CD4-positive, alpha-beta memory T cell (primary cell): Measurements from ENCODE around the gene LRRC4B. TPM values are rescaled to one million over a fixed set of nuclear protein-coding genes. Genes with fewer than 3 reads are reported as not detected.
A peak's percentile ranks its signal among the peaks of the same experiment; 100 is the strongest.
"Not testable (repeated sequence)": the region's sequence is repeated elsewhere in the genome, so short reads cannot be mapped to it uniquely, and the experiment has no call there.

ENCODE experiments used
- CTCF ChIA-PET: fragments of 350-600 bp; sonication (Branson Sonifier 250); formaldehyde crosslinking; loops from one replicate; lab custom pipeline; 2021; ENCODE audit warnings: inconsistent platforms; ENCODE audit not compliant: partially characterized antibody; lab: Charles Lee
- POLR2A ChIA-PET: fragments of 350-600 bp; sonication (Branson Sonifier 250); formaldehyde crosslinking; loops from one replicate; lab custom pipeline; 2021; ENCODE audit not compliant: partially characterized antibody; lab: Charles Lee
- DNase-seq, 5 donors: peaks; one replicate each; pipeline versions ENCODE4 v3.0.0 to v3.0.0-alpha.2; 2020 to 2022; ENCODE audit warnings: mixed read lengths in 1 of 5
- H3K27ac ChIP-seq: one replicate; pipeline ENCODE4 v1.7.0; 2013; ENCODE audit warnings: low read depth, low read length
- H3K27me3 ChIP-seq: 2 replicates; pipeline ENCODE4 v1.7.0; 2013; ENCODE audit warnings: mild to moderate bottlenecking, low read length, moderate library complexity; ENCODE audit not compliant: insufficient read depth
- H3K36me3 ChIP-seq: 2 replicates; pipeline ENCODE4 v1.7.0; 2013; ENCODE audit warnings: mild to moderate bottlenecking, low read length, moderate library complexity; ENCODE audit not compliant: insufficient read depth
- H3K4me1 ChIP-seq: 2 replicates; pipeline ENCODE4 v1.7.0; 2013; ENCODE audit warnings: mild to moderate bottlenecking, low read length, moderate library complexity; ENCODE audit not compliant: insufficient read depth
- H3K4me3 ChIP-seq, 2 donors: one replicate each; pipeline ENCODE4 v1.7.0; 2013; ENCODE audit warnings: low read length in 2 of 2, mild to moderate bottlenecking in 1 of 2
- H3K9me3 ChIP-seq, 2 donors: one replicate each; pipeline ENCODE4 v1.7.0; 2013; ENCODE audit warnings: low read length in 2 of 2, control low read depth in 1 of 2; ENCODE audit not compliant: control insufficient read depth in 1 of 2
- H3K27ac Mint-ChIP-seq, 7 donors: one replicate each; pipeline ENCODE4 v1.8.0; 2020 to 2021; ENCODE audit warnings: mixed read lengths in 7 of 7, mild to moderate bottlenecking in 6 of 7, inconsistent platforms in 3 of 7, moderate library complexity in 3 of 7
- H3K27me3 Mint-ChIP-seq, 2 donors: one replicate each; pipeline ENCODE4 v1.8.0; 2020 to 2021; ENCODE audit warnings: mixed read lengths in 2 of 2
- H3K36me3 Mint-ChIP-seq, 2 donors: one replicate each; pipeline ENCODE4 v1.8.0; 2020 to 2021; ENCODE audit warnings: mixed read lengths in 2 of 2, inconsistent platforms in 1 of 2, mild to moderate bottlenecking in 1 of 2
- H3K4me1 Mint-ChIP-seq, 4 donors: one replicate each; pipeline ENCODE4 v1.8.0; 2020 to 2021; ENCODE audit warnings: mixed read lengths in 4 of 4, mild to moderate bottlenecking in 1 of 4
- H3K4me3 Mint-ChIP-seq, 8 donors: one replicate each; pipeline ENCODE4 v1.8.0; 2020 to 2021; ENCODE audit warnings: mixed read lengths in 8 of 8, mild to moderate bottlenecking in 7 of 8, moderate library complexity in 6 of 8, inconsistent platforms in 3 of 8
- H3K9me3 Mint-ChIP-seq, 8 donors: one replicate each; pipeline ENCODE4 v1.8.0; 2020 to 2021; ENCODE audit warnings: mixed read lengths in 8 of 8, mild to moderate bottlenecking in 5 of 8, inconsistent platforms in 3 of 8, moderate library complexity in 1 of 8
- intact Hi-C: fragments of 100-400 bp; cut with micrococcal nuclease; formaldehyde crosslinking; loops from one replicate; pipeline ENCODE4 v1.15.1; 2023
- polyA plus RNA-seq, 2 donors: library from polyadenylated mRNA; unstranded; fragments of 300-500 nt; fragmentation: Illumina TruSeq; gene quantifications; one replicate each; pipeline ENCODE4 v1.2.3, GENCODE V29; 2021
- total RNA-seq, 2 experiments: library from RNA; stranded (reverse); gene quantifications; one replicate each; pipeline ENCODE4 v1.2.3, GENCODE V29; 2021

LRRC4B gene
- total and polyA plus RNA-seq, 4 experiments from 2014 or later = 0.08 TPM; not detected in 3

GRCh38 chr19:50535672-50536187, 32.5 kb downstream of the LRRC4B start:
- no peaks in the 10 kb centered on the region for H3K4me1 Mint-ChIP-seq
- Histone ChIP-seq H3K9me3 (no peaks in the 10 kb centered on the region), H3K36me3 (no peaks in the 10 kb centered on the region), H3K4me3 (no peak overlapping the region), H3K27ac (no peak overlapping the region), H3K27me3 (peaks cover 5% of the 10 kb centered on the region), H3K4me1 (no peaks in the 10 kb centered on the region)
- intact Hi-C loops = no loop called here
- no peaks in the 10 kb centered on the region for H3K36me3 Mint-ChIP-seq
- no peak for DNase-seq
- H3K27ac Mint-ChIP-seq = no peak overlapping the region
- peaks cover 15 to 26% of the 10 kb centered on the region in 2 donors for H3K27me3 Mint-ChIP-seq
- CTCF ChIA-PET = no interaction called here
- peaks cover 0 to 17% (median 14%) of the 10 kb centered on the region in 8 donors for H3K9me3 Mint-ChIP-seq
- no peak overlapping the region for H3K4me3 Mint-ChIP-seq
- POLR2A ChIA-PET = no interaction called here

- intact Hi-C loops = no loop called here
- DNase-seq = no peak
- H3K4me3 Mint-ChIP-seq = no peak overlapping the region
- CTCF ChIA-PET = interaction anchor here (1.0 kb wide), 1 partner anchor 10 kb away, joined by 3 read pairs; no protein-coding TSS in a partner anchor
- no peaks in the 10 kb centered on the region for H3K36me3 ChIP-seq
- no peaks in the 10 kb centered on the region for H3K36me3 Mint-ChIP-seq
- H3K27me3 ChIP-seq = peaks cover 5% of the 10 kb centered on the region
- H3K4me1 ChIP-seq = no peaks in the 10 kb centered on the region
- no peaks in the 10 kb centered on the region for H3K4me1 Mint-ChIP-seq
- H3K4me3 ChIP-seq = no peak overlapping the region
- POLR2A ChIA-PET = no interaction called here
- H3K9me3 ChIP-seq = no peaks in the 10 kb centered on the region
- no peak overlapping the region for H3K27ac ChIP-seq
- H3K9me3 Mint-ChIP-seq = peaks cover 0 to 17% (median 14%) of the 10 kb centered on the region in 8 donors
- no peak overlapping the region for H3K27ac Mint-ChIP-seq
- H3K27me3 Mint-ChIP-seq = peaks cover 19 to 29% of the 10 kb centered on the region in 2 donors
Measured at GRCh38 chr19:50534478-50534877, 33.8 kb downstream of the LRRC4B start.

- ChIA-PET POLR2A (no interaction called here), CTCF (no interaction called here)
- H3K36me3 Mint-ChIP-seq = no peaks in the 10 kb centered on the region
- DNase-seq = no peak
- H3K27ac ChIP-seq = no peak overlapping the region
- H3K4me1 Mint-ChIP-seq = no peaks in the 10 kb centered on the region
- peaks cover 5% of the 10 kb centered on the region for H3K27me3 ChIP-seq
- no peak overlapping the region for H3K4me3 Mint-ChIP-seq
- H3K27me3 Mint-ChIP-seq = peaks cover 19 to 28% of the 10 kb centered on the region in 2 donors
- no peaks in the 10 kb centered on the region for H3K4me1 ChIP-seq
- H3K9me3 Mint-ChIP-seq = peaks cover 0 to 17% (median 14%) of the 10 kb centered on the region in 8 donors
- intact Hi-C loops = no loop called here
- no peak overlapping the region for H3K4me3 ChIP-seq
- H3K36me3 ChIP-seq = no peaks in the 10 kb centered on the region
- no peaks in the 10 kb centered on the region for H3K9me3 ChIP-seq
- no peak overlapping the region for H3K27ac Mint-ChIP-seq
Measured at GRCh38 chr19:50532952-50533351, 35.3 kb downstream of the LRRC4B start.

- no peak overlapping the region for H3K4me3 ChIP-seq
- POLR2A ChIA-PET = no interaction called here
- Mint-ChIP-seq H3K4me1 (no peaks in the 10 kb centered on the region), H3K27me3 (peaks cover 14 to 23% of the 10 kb centered on the region in 2 donors), H3K9me3 (peaks cover 0 to 17% (median 14%) of the 10 kb centered on the region in 8 donors), H3K36me3 (no peaks in the 10 kb centered on the region), H3K27ac (peak overlapping the region in 1 of 7 donors; percentile 18), H3K4me3 (no peak overlapping the region)
- intact Hi-C loops = no loop called here
- no peak overlapping the region for H3K27ac ChIP-seq
- CTCF ChIA-PET = no interaction called here
- H3K9me3 ChIP-seq = no peaks in the 10 kb centered on the region
- no peaks in the 10 kb centered on the region for H3K36me3 ChIP-seq
- no peaks in the 10 kb centered on the region for H3K4me1 ChIP-seq
- DNase-seq = no peak
- H3K27me3 ChIP-seq = peaks cover 5% of the 10 kb centered on the region
Measured at GRCh38 chr19:50531171-50531612, 37.0 kb downstream of the LRRC4B start.

- POLR2A ChIA-PET, intact Hi-C loops, H3K4me1 ChIP-seq, H3K36me3 ChIP-seq, H3K27me3 ChIP-seq, H3K9me3 ChIP-seq, H3K4me3 ChIP-seq, H3K27ac Mint-ChIP-seq, DNase-seq, H3K27ac ChIP-seq, H3K4me3 Mint-ChIP-seq, H3K4me1 Mint-ChIP-seq, H3K36me3 Mint-ChIP-seq: not testable (repeated sequence)
- H3K9me3 Mint-ChIP-seq = peaks cover 0 to 11% (median 8%) of the 10 kb centered on the region in 8 donors
- H3K27me3 Mint-ChIP-seq = peaks cover 10 to 14% of the 10 kb centered on the region in 2 donors
- CTCF ChIA-PET = interaction anchor here (1.8 kb wide), 1 partner anchor 10 kb away, joined by 6 read pairs; no protein-coding TSS in a partner anchor
Measured at GRCh38 chr19:50528052-50528451, 40.2 kb downstream of the LRRC4B start.

GRCh38 chr19:50522881-50523280, 45.4 kb downstream of the LRRC4B start:
- intact Hi-C loops = no loop called here
- Histone ChIP-seq H3K27me3 (no peaks in the 10 kb centered on the region), H3K36me3 (no peaks in the 10 kb centered on the region), H3K9me3 (no peaks in the 10 kb centered on the region), H3K4me1 (no peaks in the 10 kb centered on the region), H3K27ac (no peak overlapping the region), H3K4me3 (no peak overlapping the region)
- CTCF ChIA-PET = no interaction called here
- H3K4me3 Mint-ChIP-seq = no peak overlapping the region
- H3K27me3 Mint-ChIP-seq = no peaks in the 10 kb centered on the region
- H3K4me1 Mint-ChIP-seq = no peaks in the 10 kb centered on the region
- no peak overlapping the region for H3K27ac Mint-ChIP-seq
- H3K9me3 Mint-ChIP-seq = no peaks in the 10 kb centered on the region
- DNase-seq = no peak
- no peaks in the 10 kb centered on the region for H3K36me3 Mint-ChIP-seq
- POLR2A ChIA-PET = no interaction called here

GRCh38 chr19:50520822-50521465, 47.3 kb downstream of the LRRC4B start:
- POLR2A ChIA-PET = no interaction called here
- Mint-ChIP-seq H3K4me3 (no peak overlapping the region), H3K27me3 (no peaks in the 10 kb centered on the region), H3K4me1 (no peaks in the 10 kb centered on the region), H3K27ac (peak overlapping the region in 1 of 7 donors; percentile 39), H3K36me3 (no peaks in the 10 kb centered on the region), H3K9me3 (no peaks in the 10 kb centered on the region)
- Histone ChIP-seq H3K27ac (no peak overlapping the region), H3K9me3 (no peaks in the 10 kb centered on the region), H3K4me3 (no peak overlapping the region), H3K4me1 (no peaks in the 10 kb centered on the region), H3K27me3 (no peaks in the 10 kb centered on the region), H3K36me3 (no peaks in the 10 kb centered on the region)
- intact Hi-C loops = no loop called here
- peak in 1 of 5 donors; percentile 11 for DNase-seq
- CTCF ChIA-PET = no interaction called here
